Esophagus squamous epithelium (tissue), 5 donors: ENCODE results near the gene POU6F2. TPM values are rescaled to one million over a fixed set of nuclear protein-coding genes. Genes with fewer than 3 reads are reported as not detected.

ENCODE experiments used
- DNase-seq: peaks from one replicate; lab custom pipeline; 2025; lab: John Stamatoyannopoulos, UW
- H3K27ac ChIP-seq, 4 donors: fragments of 200-600 bp; sonication (generic); one replicate each; pipeline ENCODE4 v1.5.1; 2016 to 2019; ENCODE audit warnings: mild to moderate bottlenecking in 1 of 4
- H3K27me3 ChIP-seq, 4 donors: fragments of 200-600 bp; sonication (generic); 1 replicate in 3 of 4; 2 replicates in 1 of 4; pipeline versions ENCODE4 v1.5.1 to v1.6.0; 2017 to 2021; ENCODE audit warnings: antibody characterized with exemption in 1 of 4
- H3K36me3 ChIP-seq, 3 donors: fragments of 200-600 bp; sonication (generic); one replicate each; pipeline ENCODE4 v1.5.1; 2016 to 2019
- H3K4me1 ChIP-seq, 3 donors: fragments of 200-600 bp; sonication (generic); one replicate each; pipeline ENCODE4 v1.5.1; 2017 to 2019
- H3K4me3 ChIP-seq, 4 donors: fragments of 200-600 bp; sonication (generic); 1 replicate in 3 of 4; 2 replicates in 1 of 4; pipeline ENCODE4 v1.5.1; 2016 to 2019; ENCODE audit warnings: mild to moderate bottlenecking in 2 of 4, moderate library complexity in 1 of 4
- H3K9me3 ChIP-seq, 3 donors: fragments of 200-600 bp; sonication (generic); one replicate each; pipeline ENCODE4 v1.5.1; 2016 to 2019
- POLR2A ChIP-seq, 4 donors: fragments of 450-650 bp; IDR thresholded peaks; one replicate each; pipeline ENCODE4 v1.6.1; 2017; ENCODE audit warnings: antibody characterized with exemption in 4 of 4, mild to moderate bottlenecking in 4 of 4, moderate library complexity in 3 of 4
- WGBS, 2 donors: methylation state at CpG; one replicate each; pipeline ENCODE4 v1.1.5; 2018; 5-methylcytosine and 5-hydroxymethylcytosine counted together
- intact Hi-C: fragments of 100-400 bp; cut with DNase I; formaldehyde crosslinking; loops from one replicate; pipeline ENCODE4 v1.15.0; 2022
- total RNA-seq, 4 donors: library from RNA; depleted of rRNA; stranded (reverse); fragments of >200 nt; gene quantifications; one replicate each; pipeline ENCODE4 v1.1.0, GENCODE V29; 2016
- TF ChIP-seq, protein P1 (sequence below), 6 experiments: fragments of 450-650 bp in 4 of 6; fragments of 200-600 bp in 2 of 6; sonication (generic) in 2 of 6; IDR thresholded peaks; one replicate each; pipeline ENCODE4 v1.5.1; 2016 to 2019; ENCODE audit warnings: antibody characterized with exemption in 6 of 6, mild to moderate bottlenecking in 4 of 6, moderate library complexity in 4 of 6
- donor health status: DM: yes; HTN: yes; CAD: no.

The POU6F2 gene
- total RNA-seq, 4 donors from 2014 or later: 0.76 to 1.6 TPM; not detected in 2

DNA sequence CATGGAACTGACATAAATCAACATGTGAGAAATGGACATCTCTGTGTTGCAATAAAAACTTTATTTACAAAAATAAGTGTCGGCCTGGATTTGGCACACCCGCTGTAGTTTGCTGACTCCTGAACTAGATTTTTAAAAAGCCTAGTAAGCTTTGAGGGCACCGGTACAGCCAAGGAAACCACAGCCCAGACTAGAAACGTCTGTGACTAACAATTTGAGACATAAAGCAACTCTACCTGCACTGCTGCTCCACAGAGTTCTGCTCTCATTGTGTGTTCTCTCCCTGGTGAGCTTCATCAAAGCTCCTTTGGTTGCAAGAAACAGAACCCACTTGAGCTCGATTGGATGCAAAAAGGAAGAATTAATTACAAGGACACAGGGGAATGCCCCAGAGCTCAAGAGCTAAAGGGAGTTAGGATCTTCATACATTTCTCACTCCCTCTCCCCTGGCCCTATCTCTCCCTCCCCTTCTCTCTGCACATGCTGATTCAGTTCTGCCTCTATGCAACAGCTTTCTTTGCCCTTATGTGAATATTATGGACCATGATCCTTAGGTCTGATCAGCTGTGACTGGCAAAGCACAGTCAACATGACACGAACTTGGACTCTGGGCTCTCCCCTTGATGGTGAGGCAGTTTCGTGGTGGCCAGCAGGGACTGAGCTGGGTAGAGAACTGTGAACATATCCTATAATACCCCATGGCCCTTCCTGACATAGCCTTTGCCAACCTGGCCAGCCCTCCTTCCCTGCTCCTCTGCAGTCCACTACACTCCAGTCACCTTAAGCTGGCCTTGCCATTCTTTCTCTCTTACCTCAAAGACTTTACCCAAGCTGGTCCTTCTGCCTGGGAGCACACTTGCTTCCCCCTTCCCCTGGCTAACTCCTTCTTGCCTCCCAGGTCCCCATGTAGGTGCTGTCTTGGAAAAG is 511.0 kb downstream of the POU6F2 start:
- Histone ChIP-seq H3K4me3 (no peak overlapping the region), H3K36me3 (no peaks in the 10 kb centered on the region), H3K27ac (no peak overlapping the region), H3K9me3 (no peaks in the 10 kb centered on the region), H3K27me3 (peaks cover 0 to 22% (median 0%) of the 10 kb centered on the region in 4 donors), H3K4me1 (no peaks in the 10 kb centered on the region)
- 47 to 55% methylated on average over 7 of the region's 7 CpGs for WGBS, 2 donors
- no peak for DNase-seq
- intact Hi-C loops: no loop called here
- TF ChIP-seq, protein P1, sequence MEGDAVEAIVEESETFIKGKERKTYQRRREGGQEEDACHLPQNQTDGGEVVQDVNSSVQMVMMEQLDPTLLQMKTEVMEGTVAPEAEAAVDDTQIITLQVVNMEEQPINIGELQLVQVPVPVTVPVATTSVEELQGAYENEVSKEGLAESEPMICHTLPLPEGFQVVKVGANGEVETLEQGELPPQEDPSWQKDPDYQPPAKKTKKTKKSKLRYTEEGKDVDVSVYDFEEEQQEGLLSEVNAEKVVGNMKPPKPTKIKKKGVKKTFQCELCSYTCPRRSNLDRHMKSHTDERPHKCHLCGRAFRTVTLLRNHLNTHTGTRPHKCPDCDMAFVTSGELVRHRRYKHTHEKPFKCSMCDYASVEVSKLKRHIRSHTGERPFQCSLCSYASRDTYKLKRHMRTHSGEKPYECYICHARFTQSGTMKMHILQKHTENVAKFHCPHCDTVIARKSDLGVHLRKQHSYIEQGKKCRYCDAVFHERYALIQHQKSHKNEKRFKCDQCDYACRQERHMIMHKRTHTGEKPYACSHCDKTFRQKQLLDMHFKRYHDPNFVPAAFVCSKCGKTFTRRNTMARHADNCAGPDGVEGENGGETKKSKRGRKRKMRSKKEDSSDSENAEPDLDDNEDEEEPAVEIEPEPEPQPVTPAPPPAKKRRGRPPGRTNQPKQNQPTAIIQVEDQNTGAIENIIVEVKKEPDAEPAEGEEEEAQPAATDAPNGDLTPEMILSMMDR (IDR thresholded peaks at IDR 0.05): no peak
- TF ChIP-seq POLR2A (IDR thresholded peaks at IDR 0.05): no peak

DNA sequence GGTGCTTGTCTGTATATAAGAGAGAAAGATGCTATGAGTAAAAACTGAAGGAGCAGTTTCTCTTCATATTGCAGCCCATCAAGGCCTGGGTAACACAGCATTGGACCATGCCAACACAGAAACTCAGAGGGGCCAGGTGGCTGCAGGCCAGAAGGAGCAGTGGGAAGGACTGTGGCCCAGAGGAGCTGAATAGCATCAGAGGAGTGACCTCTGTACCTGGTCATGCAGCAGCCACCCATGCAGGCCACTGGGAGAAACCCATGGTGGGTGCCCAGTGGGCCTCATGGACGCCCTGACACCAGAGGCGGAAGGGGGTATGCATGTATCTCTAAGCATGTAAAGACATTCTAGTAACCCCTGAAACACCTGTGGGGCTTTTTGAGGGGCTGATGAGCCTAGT is 512.6 kb downstream of the POU6F2 start:
- H3K27ac ChIP-seq: no peak overlapping the region
- WGBS, 2 donors: 81 to 83% methylated on average over 2 of the region's 2 CpGs
- intact Hi-C loops: no loop called here
- TF ChIP-seq, protein P1 (IDR thresholded peaks at IDR 0.05): no peak
- TF ChIP-seq POLR2A (IDR thresholded peaks at IDR 0.05): no peak
- H3K9me3 ChIP-seq: no peaks in the 10 kb centered on the region
- no peaks in the 10 kb centered on the region for H3K4me1 ChIP-seq
- no peaks in the 10 kb centered on the region for H3K36me3 ChIP-seq
- DNase-seq: no peak
- H3K27me3 ChIP-seq: peaks cover 0 to 22% (median 0%) of the 10 kb centered on the region in 4 donors
- no peak overlapping the region for H3K4me3 ChIP-seq

DNA sequence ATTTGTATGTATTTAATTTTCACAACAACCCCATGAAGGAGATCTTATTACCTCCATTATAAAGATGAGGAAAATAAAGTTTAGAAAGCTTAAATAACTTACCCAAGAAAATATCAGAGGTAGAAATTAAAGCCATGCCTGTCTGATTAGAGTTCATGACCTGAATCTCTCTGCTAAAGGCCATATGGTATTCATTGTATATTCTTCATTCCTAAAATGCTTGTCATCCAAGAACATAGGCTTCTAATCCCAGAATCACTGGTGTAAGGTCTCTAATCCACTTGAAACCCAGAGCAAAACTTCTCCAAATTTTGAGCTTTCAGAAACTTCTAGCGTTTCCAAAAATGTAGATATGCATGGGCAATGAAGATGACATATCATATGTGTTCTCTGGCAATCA is 516.2 kb downstream of the POU6F2 start:
- no peak for DNase-seq
- TF ChIP-seq, protein P1 (IDR thresholded peaks at IDR 0.05): no peak
- TF ChIP-seq POLR2A (IDR thresholded peaks at IDR 0.05): no peak
- no peaks in the 10 kb centered on the region for H3K36me3 ChIP-seq
- WGBS, 2 donors: 72 to 73% methylated on average over 1 of the region's 1 CpG
- intact Hi-C loops: no loop called here
- H3K4me3 ChIP-seq: no peak overlapping the region
- H3K9me3 ChIP-seq: no peaks in the 10 kb centered on the region
- no peaks in the 10 kb centered on the region for H3K4me1 ChIP-seq
- no peak overlapping the region for H3K27ac ChIP-seq
- H3K27me3 ChIP-seq: peaks cover 0 to 8% (median 0%) of the 10 kb centered on the region in 4 donors

DNA sequence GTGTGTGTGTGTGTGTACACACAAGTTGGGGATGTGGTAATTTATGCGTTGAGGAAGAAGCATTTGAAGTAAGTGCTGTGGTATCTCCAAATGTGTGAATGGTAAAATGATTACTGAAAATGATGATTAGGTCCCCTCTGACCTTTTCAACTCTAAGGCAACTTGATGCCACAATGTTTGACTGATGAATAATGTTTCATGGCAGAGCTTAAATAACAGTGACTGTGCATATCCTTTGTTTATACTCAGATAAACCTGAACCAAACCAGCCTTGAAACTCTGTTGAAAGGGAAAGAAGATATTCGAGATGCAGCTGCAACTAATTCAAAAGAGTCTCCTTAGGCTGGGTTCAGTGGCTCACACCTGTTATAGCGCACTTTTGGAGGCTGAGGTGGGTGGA is 523.6 kb downstream of the POU6F2 start:
- Histone ChIP-seq H3K9me3 (no peaks in the 10 kb centered on the region), H3K27ac (no peak overlapping the region), H3K27me3 (no peaks in the 10 kb centered on the region), H3K4me1 (no peaks in the 10 kb centered on the region), H3K4me3 (no peak overlapping the region), H3K36me3 (no peaks in the 10 kb centered on the region)
- intact Hi-C loops: no loop called here
- no peak for DNase-seq
- 55 to 67% methylated on average over 3 of the region's 3 CpGs for WGBS, 2 donors
- TF ChIP-seq, protein P1 (IDR thresholded peaks at IDR 0.05): no peak

DNA sequence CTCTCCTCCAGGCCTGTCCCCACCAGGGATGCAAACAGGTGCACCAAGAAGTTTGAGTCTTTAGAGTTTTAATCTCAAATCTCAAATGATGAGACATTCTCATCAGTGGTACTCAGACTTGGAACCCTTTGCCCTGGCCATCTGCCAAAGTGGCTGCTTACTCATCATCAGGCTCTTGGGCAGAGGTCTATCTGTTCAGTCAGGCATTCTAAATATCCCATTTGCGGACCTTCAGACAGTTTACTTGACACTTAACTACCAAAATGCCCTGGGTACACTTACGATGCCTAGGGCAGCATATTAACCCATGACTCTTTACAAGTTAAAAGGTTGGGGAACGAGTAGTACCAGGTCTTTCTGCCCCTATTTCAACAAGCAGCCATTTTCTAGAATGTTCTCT is 527.3 kb downstream of the POU6F2 start:
- Histone ChIP-seq H3K27me3 (no peaks in the 10 kb centered on the region), H3K4me1 (no peaks in the 10 kb centered on the region), H3K4me3 (no peak overlapping the region), H3K36me3 (no peaks in the 10 kb centered on the region), H3K27ac (no peak overlapping the region), H3K9me3 (no peaks in the 10 kb centered on the region)
- 38 to 58% methylated on average over 3 of the region's 3 CpGs for WGBS, 2 donors
- TF ChIP-seq POLR2A (IDR thresholded peaks at IDR 0.05): no peak
- no peak for DNase-seq
- intact Hi-C loops: no loop called here
